DND-41 (cell line): ENCODE data around the gene MCC.

Experiments
- CTCF ChIP-seq: IDR thresholded peaks from 2 replicates; pipeline ENCODE4 v1.5.1; 2012; ENCODE audit warnings: borderline replicate concordance, low read length, moderate library complexity, mild to moderate bottlenecking; ENCODE audit not compliant: poor library complexity, severe bottlenecking; ENCODE audit errors: extremely low read depth
- EZH2 ChIP-seq: IDR thresholded peaks from 3 replicates; pipeline ENCODE4 v1.6.1; 2012; ENCODE audit warnings: borderline replicate concordance, low read depth, mild to moderate bottlenecking, moderate library complexity, low read length, inconsistent platforms; ENCODE audit not compliant: severe bottlenecking

GRCh38 chr5:113265190-113265589, 223.1 kb downstream of the MCC start:
- TF ChIP-seq CTCF (no peak), EZH2 (no peak)
